Neural cell (in vitro differentiated cells): ENCODE data around the gene ADAT3. TPM values are rescaled to one million over a fixed set of nuclear protein-coding genes. Genes with fewer than 3 reads are reported as not detected.

Experiments used
- H2AFZ ChIP-seq: fragments of 200-600, 300-800 bp; sonication (generic), shearing (Covaris generic); 2 replicates; pipeline ENCODE4 v1.6.0; 2014; ENCODE audit warnings: low read depth, mild to moderate bottlenecking, antibody characterized with exemption, low read length, moderate library complexity
- H3F3A ChIP-seq: fragments of 200-600 bp; shearing (Covaris generic); 2 replicates; pipeline ENCODE4 v1.6.1; 2016; ENCODE audit warnings: mild to moderate bottlenecking, moderate library complexity, mixed read lengths, antibody characterized with exemption, low read length; ENCODE audit not compliant: insufficient read depth, poor library complexity, severe bottlenecking
- H3K27ac ChIP-seq: fragments of 200-600, 300-800 bp; sonication (generic), shearing (Covaris generic); 2 replicates; pipeline ENCODE4 v1.5.1; 2014; ENCODE audit warnings: mild to moderate bottlenecking, low read length, moderate library complexity
- H3K27me3 ChIP-seq: fragments of 300-800, 200-600 bp; sonication (generic), shearing (Covaris generic); 2 replicates; pipeline ENCODE4 v1.6.0; 2014; ENCODE audit warnings: mild to moderate bottlenecking, low read depth, low read length, moderate library complexity; ENCODE audit not compliant: insufficient read depth
- H3K36me3 ChIP-seq: fragments of 300-800, 200-600 bp; sonication (generic), shearing (Covaris generic); 2 replicates; pipeline ENCODE4 v1.5.1; 2014; ENCODE audit warnings: mild to moderate bottlenecking, antibody characterized with exemption, low read length, moderate library complexity; ENCODE audit not compliant: insufficient read depth
- H3K4me2 ChIP-seq: fragments of 300-800, 200-600 bp; sonication (generic), shearing (Covaris generic); 2 replicates; pipeline ENCODE4 v1.6.0; 2014; ENCODE audit warnings: mild to moderate bottlenecking, low read length
- H3K4me3 ChIP-seq: fragments of 300-800, 200-600 bp; sonication (generic), shearing (Covaris generic); 2 replicates; pipeline ENCODE4 v1.5.1; 2014; ENCODE audit warnings: mild to moderate bottlenecking, low read length, moderate library complexity
- H3K79me2 ChIP-seq: fragments of 200-600 bp; shearing (Covaris generic); replicated peaks from 2 replicates; pipeline ENCODE4 v1.6.0; 2014; ENCODE audit warnings: mild to moderate bottlenecking, low read length, moderate library complexity; ENCODE audit not compliant: insufficient read depth
- H3K9ac ChIP-seq: fragments of 300-800, 200-600 bp; sonication (generic), shearing (Covaris generic); 2 replicates; pipeline ENCODE4 v1.6.1; 2016; ENCODE audit warnings: mild to moderate bottlenecking, low read length, mixed read lengths
- H3K9me2 ChIP-seq: fragments of 200-600 bp; shearing (Covaris generic); 2 replicates; pipeline ENCODE4 v1.6.1; 2016; ENCODE audit warnings: mild to moderate bottlenecking, low read length, mixed read lengths; ENCODE audit not compliant: insufficient read depth
- H3K9me3 ChIP-seq: fragments of 200-600, 300-800 bp; sonication (generic), shearing (Covaris generic); 2 replicates; pipeline ENCODE4 v1.6.1; 2016; ENCODE audit warnings: mild to moderate bottlenecking, mixed run types, low read length, moderate library complexity, mixed read lengths
- H4K20me1 ChIP-seq: fragments of 200-600 bp; shearing (Covaris generic); 2 replicates; pipeline ENCODE4 v1.6.1; 2016; ENCODE audit warnings: mild to moderate bottlenecking, mixed run types; ENCODE audit not compliant: insufficient read depth
- EP300 ChIP-seq: fragments of 450-650 bp; conservative IDR thresholded peaks from 2 replicates; pipeline ENCODE4 v1.6.1; 2014; ENCODE audit warnings: antibody characterized with exemption, mild to moderate bottlenecking, moderate library complexity; ENCODE audit not compliant: poor library complexity, severe bottlenecking
- EZH2 ChIP-seq: fragments of 200-600, 300-800 bp; shearing (Covaris generic), sonication (generic); IDR thresholded peaks from 2 replicates; pipeline ENCODE4 v1.6.1; 2014; ENCODE audit warnings: antibody characterized with exemption, low read length, borderline replicate concordance, mild to moderate bottlenecking; ENCODE audit not compliant: insufficient read depth, poor library complexity, severe bottlenecking
- MXI1 ChIP-seq: fragments of 450-650 bp; conservative IDR thresholded peaks from 2 replicates; pipeline ENCODE4 v1.6.1; 2014; ENCODE audit warnings: antibody characterized with exemption, mild to moderate bottlenecking; ENCODE audit not compliant: poor library complexity, severe bottlenecking
- POLR2AphosphoS5 ChIP-seq: IDR thresholded peaks from 2 replicates; pipeline ENCODE4 v1.6.1; 2012
- RAD21 ChIP-seq: fragments of 450-650 bp; conservative IDR thresholded peaks from 2 replicates; pipeline ENCODE4 v1.6.1; 2014; ENCODE audit warnings: antibody characterized with exemption, mild to moderate bottlenecking, moderate library complexity
- SMC3 ChIP-seq: fragments of 450-650 bp; conservative IDR thresholded peaks from 2 replicates; pipeline ENCODE4 v1.6.1; 2014; ENCODE audit warnings: antibody characterized with exemption, mild to moderate bottlenecking, moderate library complexity; ENCODE audit not compliant: poor library complexity
- TAF1 ChIP-seq: IDR thresholded peaks from 2 replicates; pipeline ENCODE4 v1.6.1; 2012; ENCODE audit warnings: low read depth
- polyA plus RNA-seq: library from polyadenylated mRNA; depleted of rRNA; stranded (reverse); fragments of >200 nt; gene quantifications from 2 replicates; pipeline ENCODE4 v1.2.3, GENCODE V29; 2014
- TF ChIP-seq, protein P1 (sequence below): IDR thresholded peaks from 2 replicates; pipeline ENCODE4 v1.6.1; 2012; ENCODE audit warnings: borderline replicate concordance
- TF ChIP-seq, protein P2 (sequence below): fragments of 450-650 bp; IDR thresholded peaks from 2 replicates; pipeline ENCODE4 v1.5.1; 2014; ENCODE audit warnings: antibody characterized with exemption, mild to moderate bottlenecking, moderate library complexity; ENCODE audit not compliant: poor library complexity, severe bottlenecking

ADAT3 gene
- polyA plus RNA-seq, 1 donor from 2014 or later, result 1.6 TPM

DNA sequence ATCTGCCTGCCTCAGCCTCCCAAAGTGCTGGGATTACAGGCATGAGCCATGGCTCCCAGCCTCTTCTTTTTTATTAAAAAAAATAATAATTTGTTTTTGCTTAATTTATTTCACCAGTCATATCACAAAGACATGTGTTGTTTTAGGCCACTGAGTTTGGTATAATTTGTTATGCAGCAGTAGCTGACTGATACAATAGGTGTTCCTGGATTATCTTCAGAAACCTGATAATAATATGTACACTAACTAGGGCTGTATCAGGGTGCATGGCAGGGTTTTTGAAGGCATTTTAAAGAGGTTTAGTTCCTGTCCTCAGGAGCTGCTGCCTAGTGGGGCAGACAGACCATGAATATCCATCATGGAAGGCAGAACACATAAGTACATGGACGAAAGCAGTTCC, 26.2 kb downstream of the ADAT3 start:
- Histone ChIP-seq H3F3A (no peaks in the 10 kb centered on the region), H4K20me1 (no peaks in the 10 kb centered on the region), H3K4me3 (no peak overlapping the region), H3K36me3 (no peaks in the 10 kb centered on the region), H3K27me3 (no peaks in the 10 kb centered on the region), H3K4me2 (no peak overlapping the region), H3K9ac (no peak overlapping the region), H3K79me2 (no peaks in the 10 kb centered on the region), H3K27ac (no peak overlapping the region), H3K9me3 (no peaks in the 10 kb centered on the region), H3K9me2 (no peaks in the 10 kb centered on the region), H2AFZ (no peak overlapping the region)
- TF ChIP-seq POLR2AphosphoS5, result no peak
- no peak for TF ChIP-seq SMC3
- no peak for TF ChIP-seq MXI1
- TF ChIP-seq, protein P1, sequence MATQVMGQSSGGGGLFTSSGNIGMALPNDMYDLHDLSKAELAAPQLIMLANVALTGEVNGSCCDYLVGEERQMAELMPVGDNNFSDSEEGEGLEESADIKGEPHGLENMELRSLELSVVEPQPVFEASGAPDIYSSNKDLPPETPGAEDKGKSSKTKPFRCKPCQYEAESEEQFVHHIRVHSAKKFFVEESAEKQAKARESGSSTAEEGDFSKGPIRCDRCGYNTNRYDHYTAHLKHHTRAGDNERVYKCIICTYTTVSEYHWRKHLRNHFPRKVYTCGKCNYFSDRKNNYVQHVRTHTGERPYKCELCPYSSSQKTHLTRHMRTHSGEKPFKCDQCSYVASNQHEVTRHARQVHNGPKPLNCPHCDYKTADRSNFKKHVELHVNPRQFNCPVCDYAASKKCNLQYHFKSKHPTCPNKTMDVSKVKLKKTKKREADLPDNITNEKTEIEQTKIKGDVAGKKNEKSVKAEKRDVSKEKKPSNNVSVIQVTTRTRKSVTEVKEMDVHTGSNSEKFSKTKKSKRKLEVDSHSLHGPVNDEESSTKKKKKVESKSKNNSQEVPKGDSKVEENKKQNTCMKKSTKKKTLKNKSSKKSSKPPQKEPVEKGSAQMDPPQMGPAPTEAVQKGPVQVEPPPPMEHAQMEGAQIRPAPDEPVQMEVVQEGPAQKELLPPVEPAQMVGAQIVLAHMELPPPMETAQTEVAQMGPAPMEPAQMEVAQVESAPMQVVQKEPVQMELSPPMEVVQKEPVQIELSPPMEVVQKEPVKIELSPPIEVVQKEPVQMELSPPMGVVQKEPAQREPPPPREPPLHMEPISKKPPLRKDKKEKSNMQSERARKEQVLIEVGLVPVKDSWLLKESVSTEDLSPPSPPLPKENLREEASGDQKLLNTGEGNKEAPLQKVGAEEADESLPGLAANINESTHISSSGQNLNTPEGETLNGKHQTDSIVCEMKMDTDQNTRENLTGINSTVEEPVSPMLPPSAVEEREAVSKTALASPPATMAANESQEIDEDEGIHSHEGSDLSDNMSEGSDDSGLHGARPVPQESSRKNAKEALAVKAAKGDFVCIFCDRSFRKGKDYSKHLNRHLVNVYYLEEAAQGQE, result no peak
- no peak for TF ChIP-seq TAF1
- no peak for TF ChIP-seq RAD21
- no peak for TF ChIP-seq EP300
- no peak for TF ChIP-seq EZH2
- TF ChIP-seq, protein P2, sequence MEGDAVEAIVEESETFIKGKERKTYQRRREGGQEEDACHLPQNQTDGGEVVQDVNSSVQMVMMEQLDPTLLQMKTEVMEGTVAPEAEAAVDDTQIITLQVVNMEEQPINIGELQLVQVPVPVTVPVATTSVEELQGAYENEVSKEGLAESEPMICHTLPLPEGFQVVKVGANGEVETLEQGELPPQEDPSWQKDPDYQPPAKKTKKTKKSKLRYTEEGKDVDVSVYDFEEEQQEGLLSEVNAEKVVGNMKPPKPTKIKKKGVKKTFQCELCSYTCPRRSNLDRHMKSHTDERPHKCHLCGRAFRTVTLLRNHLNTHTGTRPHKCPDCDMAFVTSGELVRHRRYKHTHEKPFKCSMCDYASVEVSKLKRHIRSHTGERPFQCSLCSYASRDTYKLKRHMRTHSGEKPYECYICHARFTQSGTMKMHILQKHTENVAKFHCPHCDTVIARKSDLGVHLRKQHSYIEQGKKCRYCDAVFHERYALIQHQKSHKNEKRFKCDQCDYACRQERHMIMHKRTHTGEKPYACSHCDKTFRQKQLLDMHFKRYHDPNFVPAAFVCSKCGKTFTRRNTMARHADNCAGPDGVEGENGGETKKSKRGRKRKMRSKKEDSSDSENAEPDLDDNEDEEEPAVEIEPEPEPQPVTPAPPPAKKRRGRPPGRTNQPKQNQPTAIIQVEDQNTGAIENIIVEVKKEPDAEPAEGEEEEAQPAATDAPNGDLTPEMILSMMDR, result no peak

DNA sequence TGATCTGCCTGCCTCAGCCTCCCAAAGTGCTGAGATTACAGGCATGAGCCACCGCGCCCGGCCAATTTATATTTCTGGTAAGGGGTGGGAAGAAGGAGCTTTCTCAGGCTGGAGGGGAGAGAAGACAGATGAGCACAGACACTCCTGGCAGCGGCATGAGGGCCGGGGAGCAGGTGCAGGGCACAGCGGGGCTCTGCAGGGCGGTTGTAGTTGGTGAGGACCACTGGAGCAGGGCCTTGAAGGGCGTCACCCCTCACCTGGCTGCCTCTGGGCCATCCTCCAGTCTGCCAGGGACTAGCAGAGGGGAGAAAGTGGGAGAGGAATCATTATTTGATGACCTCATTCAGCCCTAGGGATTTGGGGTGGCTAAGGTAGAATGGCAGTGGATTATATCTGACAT, 27.2 kb downstream of the ADAT3 start:
- H3K27me3 ChIP-seq, result no peaks in the 10 kb centered on the region
- no peaks in the 10 kb centered on the region for H3F3A ChIP-seq
- H3K4me3 ChIP-seq, result no peak overlapping the region
- no peak overlapping the region for H2AFZ ChIP-seq
- no peak overlapping the region for H3K9ac ChIP-seq
- H3K36me3 ChIP-seq, result no peaks in the 10 kb centered on the region
- TF ChIP-seq POLR2AphosphoS5 (no peak), MXI1 (no peak), SMC3 (no peak), EZH2 (no peak), TAF1 (no peak), EP300 (no peak), RAD21 (no peak)
- TF ChIP-seq, protein P1, result no peak
- TF ChIP-seq, protein P2, result no peak
- H3K27ac ChIP-seq, result no peak overlapping the region
- no peak overlapping the region for H3K4me2 ChIP-seq
- H3K79me2 ChIP-seq, result no peaks in the 10 kb centered on the region
- no peaks in the 10 kb centered on the region for H3K9me2 ChIP-seq
- no peaks in the 10 kb centered on the region for H3K9me3 ChIP-seq
- H4K20me1 ChIP-seq, result no peaks in the 10 kb centered on the region
